ENCODE results near the gene COL11A1. TPM values are rescaled to one million over a fixed set of nuclear protein-coding genes. Genes with fewer than 3 reads are reported as not detected.
"Not testable (repeated sequence)": the region's sequence is repeated elsewhere in the genome, so short reads cannot be mapped to it uniquely, and the experiment has no call there.

The COL11A1 gene
- total RNA-seq, result 0.42 TPM
- long read RNA-seq, result 0 reads

DNA sequence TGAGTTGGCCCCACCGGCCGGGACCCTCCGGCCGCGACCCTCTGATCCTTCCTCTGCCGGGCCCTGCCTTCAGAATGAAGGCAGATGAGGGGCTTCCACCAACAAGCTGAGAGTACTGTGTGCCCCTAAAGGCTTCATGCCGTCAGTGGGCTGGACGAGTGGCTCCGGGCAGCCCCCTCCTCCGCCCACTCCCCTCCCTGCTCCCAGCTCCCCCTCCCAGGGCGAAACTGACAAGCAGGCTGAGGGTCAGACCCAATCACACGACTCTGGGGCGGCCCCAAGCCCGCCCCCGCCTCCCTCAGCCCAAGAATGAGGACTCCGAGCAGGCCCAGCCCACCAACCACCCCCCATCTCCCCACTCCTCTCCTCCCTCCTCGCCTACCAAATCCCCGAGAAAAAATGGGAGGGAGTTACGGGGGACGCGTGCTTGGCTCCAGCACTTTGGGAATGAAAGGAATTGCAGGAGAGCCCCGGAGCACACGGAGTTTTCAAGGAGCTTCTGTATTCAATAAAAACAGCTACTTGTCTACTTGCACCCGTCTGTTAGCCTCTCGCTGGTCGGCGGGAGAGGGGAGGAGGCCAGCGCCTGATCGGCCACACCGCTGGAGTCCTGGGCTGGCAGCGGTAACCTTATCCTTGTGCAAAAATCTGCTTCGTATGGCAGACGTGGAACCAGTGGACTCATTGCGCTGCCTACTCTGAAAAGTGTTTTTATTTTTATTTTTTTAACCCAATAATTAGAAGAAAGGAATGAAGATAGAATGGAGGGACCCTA lies at the start of gene COL11A1:
COL11A1 (minus strand) TSS at position 147 of the 775 bp plus-strand sequence. CDS start 344 bp downstream, outside the sequence.
- intact Hi-C loops (cut with micrococcal nuclease), result loop anchor here (5.0 kb wide), 1 partner anchor 404 kb away; no protein-coding TSS in a partner anchor
- DNase-seq (no peak), ATAC-seq (peak; percentile 39)

GRCh38 chr1:103156966-103157365 lies 48.6 kb upstream of the COL11A1 start:
- intact Hi-C loops (cut with micrococcal nuclease), result no loop called here
- DNase-seq (no peak), ATAC-seq (no peak)

DNA sequence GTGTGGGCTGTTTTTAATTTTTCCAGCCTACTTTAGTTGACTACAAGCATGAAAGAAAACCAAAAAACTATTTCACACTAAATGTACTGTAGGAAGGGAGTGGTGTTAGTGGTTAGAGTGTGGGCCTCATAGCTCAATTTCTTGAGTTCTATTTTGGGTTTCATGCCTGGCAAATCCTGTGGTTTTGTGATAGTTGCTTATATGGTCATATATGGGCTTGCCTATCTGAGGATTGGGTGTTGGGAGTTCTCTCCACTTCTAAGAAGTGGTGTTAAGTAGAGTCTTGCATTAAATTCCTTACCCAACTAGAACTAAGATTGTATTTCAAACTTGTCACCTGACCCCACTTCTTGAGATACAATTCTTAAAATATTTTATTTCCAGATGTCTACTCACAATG lies 37.8 kb upstream of the COL11A1 start:
- DNase-seq (no peak), ATAC-seq (no peak)
- intact Hi-C loops (cut with micrococcal nuclease), result no loop called here

- intact Hi-C loops (cut with micrococcal nuclease), result no loop called here
- no peak for DNase-seq
- no peak for ATAC-seq
Measured at GRCh38 chr1:103145449-103145848, 37.1 kb upstream of the COL11A1 start.

DNA sequence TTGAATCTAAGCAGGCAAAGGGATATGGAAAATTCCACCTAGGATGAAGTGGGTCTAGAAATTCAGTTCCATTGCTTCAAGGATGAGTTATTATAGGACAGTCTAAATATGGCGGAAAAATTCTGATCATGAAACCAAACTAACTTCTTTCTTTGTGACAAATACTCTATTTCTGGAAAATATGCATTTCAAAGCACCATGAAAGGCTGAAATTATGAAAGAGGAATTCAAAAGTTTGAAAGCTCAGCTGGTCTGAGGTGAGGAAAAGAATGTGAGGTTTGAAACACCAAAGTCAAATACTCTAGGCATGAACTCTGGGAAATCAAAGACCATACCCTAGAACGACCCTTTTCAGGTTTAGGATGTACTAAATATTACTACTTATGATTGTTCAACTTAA lies 36.4 kb upstream of the COL11A1 start:
- no peak for ATAC-seq
- intact Hi-C loops (cut with micrococcal nuclease), result no loop called here
- no peak for DNase-seq

GRCh38 chr1:103142461-103142860 lies 34.1 kb upstream of the COL11A1 start:
- intact Hi-C loops (cut with micrococcal nuclease), result no loop called here
- DNase-seq (no peak), ATAC-seq (no peak)

- intact Hi-C loops (cut with micrococcal nuclease), result no loop called here
- ATAC-seq, result no peak
- no peak for DNase-seq
Measured at GRCh38 chr1:103129796-103130195, 21.5 kb upstream of the COL11A1 start.

DNA sequence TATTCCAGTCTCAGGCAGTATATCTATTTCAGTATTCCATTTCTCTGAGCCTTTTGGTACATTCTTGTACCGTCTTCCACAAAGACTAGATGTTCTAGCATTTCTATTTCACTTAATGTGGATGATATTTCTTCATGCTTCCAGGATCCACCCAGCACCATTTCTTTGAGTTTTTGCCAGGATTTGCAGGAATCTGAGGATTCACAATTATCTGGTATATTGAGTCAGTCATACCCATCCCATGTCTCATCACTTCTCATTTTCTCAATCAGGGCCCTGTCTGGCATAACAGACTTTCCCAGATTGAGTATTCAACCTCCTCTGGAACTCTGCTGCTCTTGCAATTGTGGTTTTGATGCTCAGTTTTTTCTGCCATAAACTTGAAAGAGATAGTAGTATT lies 20.9 kb upstream of the COL11A1 start:
- intact Hi-C loops (cut with micrococcal nuclease), result no loop called here
- no peak for ATAC-seq
- DNase-seq, result no peak

GRCh38 chr1:103128256-103128655 lies 19.9 kb upstream of the COL11A1 start:
- ATAC-seq; intact Hi-C loops (cut with micrococcal nuclease); DNase-seq: not testable (repeated sequence)

- intact Hi-C loops (cut with micrococcal nuclease), result no loop called here
- no peak for ATAC-seq
- no peak for DNase-seq
Measured at GRCh38 chr1:103125219-103125618, 16.9 kb upstream of the COL11A1 start.

- no peak for DNase-seq
- intact Hi-C loops (cut with micrococcal nuclease), result no loop called here
- no peak for ATAC-seq
Measured at GRCh38 chr1:103122983-103123720, 14.8 kb upstream of the COL11A1 start.

- DNase-seq (no peak), ATAC-seq (no peak)
- intact Hi-C loops (cut with micrococcal nuclease), result no loop called here
Measured at GRCh38 chr1:103120981-103121380, 12.7 kb upstream of the COL11A1 start.

DNA sequence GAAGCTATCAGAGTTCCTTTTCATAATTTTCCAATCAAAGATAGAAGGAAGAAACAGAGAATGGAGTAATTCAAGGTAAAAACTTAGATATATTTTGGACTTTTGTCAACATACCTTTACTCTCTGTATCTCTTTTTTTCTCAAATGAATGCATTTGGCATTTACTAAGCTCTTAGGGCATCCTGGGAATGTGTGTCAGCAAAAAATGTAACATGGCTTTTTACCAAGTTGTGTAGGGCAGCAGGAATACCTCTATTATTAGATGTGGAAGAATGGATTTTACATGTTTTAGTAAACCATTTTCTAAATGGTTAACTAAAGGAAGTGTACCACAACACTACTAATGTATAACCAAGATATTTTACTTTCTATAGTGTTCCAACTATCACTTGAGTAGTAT lies 4.2 kb upstream of the COL11A1 start:
- no peak for ATAC-seq
- DNase-seq, result no peak
- intact Hi-C loops (cut with micrococcal nuclease), result no loop called here

DNA sequence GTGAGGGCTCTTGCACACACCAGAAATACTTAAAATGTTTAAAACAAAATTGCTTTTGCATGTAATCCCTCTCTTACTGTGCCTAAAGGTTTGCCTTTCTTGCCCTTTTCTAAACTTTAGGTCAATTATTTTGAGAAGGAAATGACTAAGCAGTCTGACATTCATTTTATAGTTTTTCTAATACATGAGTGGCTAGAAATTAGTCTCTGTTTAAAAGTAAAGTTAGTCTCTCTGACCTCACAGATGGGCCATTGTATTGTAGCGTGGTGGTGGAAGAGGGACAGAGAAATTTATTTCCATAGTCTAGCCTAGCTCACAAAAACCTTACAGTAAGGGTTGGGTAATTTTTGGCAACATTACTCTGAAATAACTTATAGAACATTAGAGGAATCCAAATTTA lies 3.6 kb upstream of the COL11A1 start:
- intact Hi-C loops (cut with micrococcal nuclease), result no loop called here
- no peak for ATAC-seq
- no peak for DNase-seq

DNA sequence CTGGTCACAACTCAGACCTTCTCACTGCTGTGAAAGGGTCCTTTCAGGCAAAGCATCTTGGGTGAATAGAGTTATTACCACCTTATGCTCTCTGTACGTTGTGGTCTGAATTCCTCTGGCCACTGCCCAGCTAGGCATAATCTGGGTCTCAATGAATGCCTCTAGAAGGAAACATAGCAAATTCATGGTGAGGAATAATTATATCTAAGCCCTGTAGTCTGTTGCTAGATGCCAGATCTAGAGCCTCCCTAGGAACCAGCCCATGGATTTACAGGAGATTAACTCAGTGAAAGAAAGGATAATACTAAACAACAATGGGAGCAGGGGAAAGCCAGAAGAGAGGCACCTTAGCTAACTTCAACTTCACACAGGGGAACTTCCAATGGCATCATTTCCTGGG lies 2.4 kb upstream of the COL11A1 start:
- DNase-seq (no peak), ATAC-seq (no peak)
- intact Hi-C loops (cut with micrococcal nuclease), result no loop called here

DNA sequence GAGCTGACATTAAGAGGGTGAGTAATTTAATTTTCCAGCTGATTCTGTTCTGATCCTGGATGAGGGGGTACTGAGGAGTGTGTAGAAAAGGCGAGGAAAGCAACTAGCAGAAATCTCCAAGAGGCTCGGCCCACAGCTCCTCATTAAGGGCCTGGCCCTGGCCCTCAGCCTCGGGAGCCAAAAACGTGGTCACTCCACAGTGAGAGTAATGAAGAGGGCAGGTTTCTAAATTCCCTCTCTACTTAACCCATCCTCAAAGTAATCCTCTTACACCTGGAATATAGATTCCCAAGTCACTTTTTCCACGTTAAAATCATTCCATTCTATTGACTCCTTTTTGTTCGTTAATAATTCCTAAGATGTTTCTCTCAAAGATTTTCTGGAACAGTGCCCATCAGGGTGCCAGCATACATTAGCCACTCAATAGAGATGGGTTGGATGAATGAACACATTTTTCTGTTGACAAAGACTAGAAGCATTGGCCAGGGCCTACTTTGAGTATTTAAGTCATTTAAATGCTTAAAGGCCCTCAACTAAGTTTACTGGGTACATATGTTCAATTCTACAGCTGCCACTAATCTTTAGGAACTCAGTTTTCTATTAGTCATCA lies 1.1 kb upstream of the COL11A1 start:
- no peak for ATAC-seq
- intact Hi-C loops (cut with micrococcal nuclease), result loop anchor here (5.0 kb wide), 1 partner anchor 403 kb away; no protein-coding TSS in a partner anchor

GRCh38 chr1:103107741-103108375 lies 464 bp downstream of the COL11A1 start:
- no peak for DNase-seq
- ATAC-seq, result no peak
- intact Hi-C loops (cut with micrococcal nuclease), result loop anchor here (5.0 kb wide), 1 partner anchor 404 kb away; no protein-coding TSS in a partner anchor

More for the DNA sequence above, 1.1 kb upstream of the COL11A1 start:
- no peak for DNase-seq

DNA sequence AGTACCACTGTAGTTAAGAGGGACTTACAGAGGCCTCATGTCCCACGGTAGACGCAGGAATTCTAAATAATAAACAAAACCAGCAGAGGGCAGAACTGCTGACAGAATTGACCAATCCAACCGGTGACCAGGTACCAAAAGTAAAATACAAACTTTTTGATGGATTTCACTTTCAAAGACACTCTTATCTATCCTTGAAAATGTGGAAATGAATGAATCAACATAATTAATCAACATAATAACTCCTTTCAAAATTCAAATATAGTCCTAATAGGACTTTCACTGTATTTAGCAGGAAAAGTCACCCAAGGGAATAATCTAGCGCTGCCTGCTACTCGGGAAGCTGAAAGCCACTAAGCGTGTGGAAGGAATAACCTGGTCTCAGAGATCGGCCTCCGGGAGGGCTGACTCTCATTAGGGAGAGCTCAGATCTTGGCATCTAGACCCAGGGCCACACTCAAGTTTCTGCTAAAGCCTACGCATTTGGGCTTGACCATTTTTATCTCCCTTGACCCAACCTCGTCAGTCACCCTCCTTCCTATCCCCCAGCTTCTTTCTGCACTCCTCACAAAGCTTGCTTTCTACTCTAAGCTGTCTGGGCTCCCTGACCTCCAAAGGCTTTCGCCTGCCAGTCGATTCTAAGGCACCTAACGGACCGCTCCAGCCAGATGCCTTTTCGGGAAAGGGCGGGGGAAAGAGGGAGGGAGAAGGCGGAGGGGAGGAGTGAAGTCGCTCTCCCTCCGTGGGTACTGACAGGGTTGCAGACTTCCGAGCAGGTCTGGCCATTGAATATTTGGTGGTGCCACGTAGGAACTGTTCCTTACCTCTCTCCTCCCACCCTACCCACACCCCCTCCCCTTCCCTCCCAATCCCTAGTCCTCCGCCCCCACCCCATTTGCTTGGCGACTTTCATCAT lies 1.6 kb downstream of the COL11A1 start:
- DNase-seq (no peak), ATAC-seq (peak; percentile 72)
- intact Hi-C loops (cut with micrococcal nuclease), result loop anchor here (5.0 kb wide), 1 partner anchor 406 kb away; no protein-coding TSS in a partner anchor

Data from left ventricle myocardium superior (tissue), 1 donor.